Activated CD4-positive, alpha-beta T cell treated with anti-CD3 and anti-CD28 coated beads, Interleukin-2, amount 50 U/mL, for 24 hours (primary cell): ENCODE measurements around the gene CPT2.

Source experiments
- DNase-seq, 2 donors: peaks; one replicate each; pipeline ENCODE4 v3.0.0-alpha.2; 2020; ENCODE audit warnings: low read depth in 1 of 2, low spot score in 1 of 2

CPT2 gene

DNA sequence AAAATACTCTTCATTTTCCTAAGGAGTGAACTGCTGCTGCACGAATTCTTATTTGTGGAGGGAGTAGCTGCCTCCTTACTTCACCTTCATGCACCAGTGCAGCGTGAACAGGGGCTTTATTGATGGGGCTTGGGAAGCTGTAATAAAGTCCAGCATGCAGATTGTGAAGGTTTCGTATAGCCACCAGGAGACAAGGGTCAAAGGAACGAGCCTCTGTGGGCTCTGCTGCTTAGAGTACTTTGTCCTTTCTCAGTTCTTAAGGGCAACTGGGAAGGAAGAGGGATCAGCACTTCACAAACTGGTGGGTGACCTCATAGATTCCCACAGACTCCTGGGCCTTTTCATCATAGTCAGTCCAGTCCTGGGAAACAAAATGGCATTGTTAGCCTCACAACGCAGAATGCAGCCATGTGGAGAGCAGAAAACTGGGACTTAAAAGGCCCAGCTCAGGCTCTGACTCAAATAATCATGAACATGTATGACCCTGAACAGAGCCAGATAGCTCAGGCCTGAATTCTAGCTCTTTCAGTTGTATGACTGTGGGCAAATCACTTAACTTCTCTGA, 17.8 kb downstream of the CPT2 start:
- DNase-seq, result no peak

DNA sequence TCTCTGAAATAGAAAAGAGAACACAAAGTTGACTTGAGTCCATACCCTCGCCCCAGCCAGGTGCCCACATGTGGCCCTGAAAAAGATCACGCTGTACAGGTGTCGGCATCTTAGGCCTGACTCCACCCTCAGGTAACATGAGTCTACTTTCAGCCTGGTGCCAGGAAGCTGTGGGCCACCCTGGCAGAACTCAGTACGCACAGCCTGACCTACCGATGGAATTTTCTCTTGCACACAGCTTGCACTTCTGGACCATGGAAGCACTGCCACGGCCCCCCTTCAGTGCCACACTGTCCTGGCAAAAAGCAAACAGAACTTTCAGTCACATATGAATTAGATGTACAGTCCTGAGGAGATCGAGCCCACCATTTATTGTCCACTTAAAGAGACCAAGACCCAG, 21.6 kb downstream of the CPT2 start:
- DNase-seq, result no peak

DNA sequence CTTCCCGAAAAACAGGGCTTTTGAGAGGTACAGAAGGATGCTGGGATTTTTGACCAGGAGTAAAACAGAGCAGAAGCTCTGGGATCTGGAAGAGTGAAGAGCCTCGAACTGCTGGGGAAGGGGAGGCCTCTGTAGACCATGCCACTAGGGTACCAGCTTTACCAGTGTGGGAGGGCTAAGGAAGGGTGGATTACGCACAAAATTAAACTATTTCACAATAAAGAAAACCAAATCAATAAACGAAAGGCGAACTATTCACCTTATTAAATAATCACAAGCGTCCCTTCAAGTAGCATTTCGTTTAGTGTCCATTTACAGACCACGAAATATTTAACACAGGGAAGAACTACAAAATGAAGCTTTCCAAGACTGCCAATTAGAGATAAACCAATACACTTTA, 23.1 kb downstream of the CPT2 start:
- no peak for DNase-seq

DNA sequence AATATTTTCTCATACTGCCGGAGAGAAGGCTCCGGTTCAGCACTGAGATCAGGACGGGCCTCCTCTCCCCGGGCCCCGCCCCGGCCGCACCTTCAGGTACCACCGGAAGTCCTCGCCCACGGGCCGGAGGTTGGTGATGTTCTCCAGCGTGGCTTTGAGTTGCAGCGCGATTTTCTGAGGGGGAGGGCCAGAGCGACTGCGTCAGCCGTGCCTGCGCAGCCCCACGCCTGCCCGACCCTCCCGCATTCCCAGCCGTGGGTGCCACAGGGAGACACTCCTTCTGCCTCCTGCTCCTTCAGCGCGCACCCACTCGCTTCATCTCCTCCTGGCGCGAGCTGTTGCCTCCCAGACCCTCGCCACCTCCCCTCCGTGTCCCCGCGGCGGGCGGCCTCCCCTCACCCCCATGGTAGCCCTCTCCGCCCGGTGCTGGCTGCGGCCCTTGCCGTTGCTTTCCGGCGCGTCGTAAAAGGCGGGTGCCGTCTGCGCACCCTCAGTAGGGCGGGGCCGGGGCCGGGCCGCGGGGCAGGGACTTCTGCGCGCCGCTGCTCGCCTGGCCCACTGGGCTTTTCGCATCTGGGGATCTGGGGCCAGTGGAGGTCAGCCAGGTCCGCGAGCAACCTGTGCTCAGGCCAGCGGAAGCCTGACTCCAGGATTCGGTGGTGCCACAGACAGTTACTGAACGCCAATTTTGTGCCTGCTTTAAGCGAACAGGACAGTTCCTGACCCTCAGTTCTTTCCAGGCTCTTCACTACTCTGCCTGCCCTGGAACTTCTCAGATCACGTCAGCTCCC, 23.7 kb downstream of the CPT2 start, which contains the start of gene CZIB:
Gene CZIB (minus strand): TSS at position 464 of the 791 bp plus-strand sequence. CDS start 59 bp downstream, at position 405.
- DNase-seq, result peak; percentile 84 to 94

DNA sequence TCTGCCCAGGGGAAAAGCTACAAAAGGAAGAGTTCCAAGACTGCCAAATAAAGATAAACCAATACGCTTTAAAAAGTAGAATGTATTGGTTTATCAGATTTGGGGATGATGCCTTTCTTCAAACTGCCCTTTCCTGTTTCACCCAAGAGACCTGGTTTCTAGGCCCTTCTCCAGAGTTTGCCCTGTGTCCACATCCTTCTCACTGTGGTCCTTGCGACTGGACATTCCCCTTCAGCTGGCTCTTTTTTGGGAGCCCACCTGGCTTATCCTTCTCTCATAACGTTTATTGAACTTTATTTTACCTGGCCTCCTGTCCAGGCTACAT, 24.3 kb downstream of the CPT2 start:
- DNase-seq, result no peak

DNA sequence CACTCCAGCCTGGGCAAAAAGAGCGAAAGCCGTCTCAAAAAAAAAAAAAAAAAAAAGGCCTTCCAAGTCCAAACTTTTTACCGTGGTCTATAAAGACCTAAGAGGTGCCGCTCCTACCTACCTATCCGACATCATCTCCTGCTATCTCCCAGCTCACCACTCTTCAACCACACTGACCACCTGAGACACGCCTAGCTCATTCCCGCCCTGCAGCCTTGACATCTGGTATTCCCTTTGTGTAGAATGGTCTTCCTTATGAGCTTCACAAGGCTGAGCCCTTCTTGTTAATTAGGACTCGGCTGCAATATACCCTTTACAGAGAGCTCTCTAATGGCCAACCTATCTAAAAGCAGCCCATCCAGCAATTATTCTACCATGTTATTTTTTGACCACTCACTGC, 41.0 kb downstream of the CPT2 start:
- no peak for DNase-seq

DNA sequence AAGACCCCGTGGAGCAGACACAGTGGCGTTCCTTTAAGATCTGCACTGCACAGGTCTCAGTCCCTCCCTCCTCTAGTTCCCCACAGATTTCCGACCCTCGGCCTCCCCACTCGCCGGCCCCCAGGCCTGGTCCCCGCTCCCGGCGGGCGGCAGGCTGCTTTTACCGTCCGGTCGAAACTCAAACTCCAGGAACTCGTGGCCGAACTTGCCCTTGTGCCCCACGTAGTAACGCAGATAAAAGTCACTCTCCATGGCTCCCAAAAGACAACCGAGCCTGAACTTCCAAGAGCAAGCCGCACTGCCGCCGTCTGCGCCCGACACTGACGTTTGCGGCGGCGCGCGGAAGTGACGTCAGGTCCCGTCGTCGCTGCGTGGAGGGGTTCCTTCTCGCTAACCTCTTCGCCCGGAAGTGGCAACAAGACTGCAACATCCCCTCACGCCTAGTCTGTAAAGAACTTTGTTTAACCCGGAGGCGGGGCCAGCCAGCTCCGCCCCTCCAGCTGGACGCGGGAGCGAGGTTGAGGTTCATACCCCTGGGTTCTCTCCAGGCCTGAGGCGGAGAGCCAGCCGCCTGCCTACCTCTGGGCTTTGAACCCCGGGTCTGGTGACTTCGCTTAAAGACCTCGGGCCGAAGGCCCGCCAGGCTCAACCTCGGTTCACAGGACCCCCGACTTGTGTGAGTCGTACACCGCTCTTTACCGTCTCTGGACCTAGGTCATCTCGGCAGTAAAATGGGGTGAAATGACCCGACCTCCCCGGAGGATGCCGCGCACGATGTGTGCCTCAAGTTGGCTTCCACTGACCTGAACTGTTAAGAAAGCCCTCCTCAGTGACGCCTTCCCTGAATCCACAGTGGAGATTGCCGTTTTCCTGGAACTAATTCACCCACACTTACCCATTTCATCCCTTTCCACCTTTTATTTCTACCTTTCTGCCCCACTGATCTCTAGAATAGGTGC, 41.9 kb downstream of the CPT2 start, which contains the start of gene MAGOH:
Gene MAGOH (minus strand): TSS at position 322 of the 959 bp plus-strand sequence. CDS start 70 bp downstream, at position 252.
- DNase-seq, result peak; percentile 95

DNA sequence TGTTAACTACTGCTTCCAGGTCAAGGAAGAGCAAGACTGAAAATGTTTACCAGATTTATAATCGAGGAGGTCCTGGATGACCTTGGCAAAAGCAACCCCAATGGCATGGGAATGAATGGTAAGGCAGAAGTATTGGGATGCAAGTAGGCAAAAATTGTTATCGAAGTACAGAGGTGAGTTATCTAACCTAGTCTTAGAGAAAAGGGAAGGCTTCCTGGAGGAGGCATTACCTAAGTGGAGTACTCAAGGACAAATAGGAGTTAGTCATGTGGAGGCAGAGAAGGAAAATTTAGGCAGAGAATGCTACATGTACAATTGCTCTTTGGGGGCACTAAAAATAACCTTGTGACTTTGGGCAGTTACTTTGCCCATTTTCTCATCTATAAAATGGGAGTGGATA, 45.2 kb downstream of the CPT2 start:
- no peak for DNase-seq

DNA sequence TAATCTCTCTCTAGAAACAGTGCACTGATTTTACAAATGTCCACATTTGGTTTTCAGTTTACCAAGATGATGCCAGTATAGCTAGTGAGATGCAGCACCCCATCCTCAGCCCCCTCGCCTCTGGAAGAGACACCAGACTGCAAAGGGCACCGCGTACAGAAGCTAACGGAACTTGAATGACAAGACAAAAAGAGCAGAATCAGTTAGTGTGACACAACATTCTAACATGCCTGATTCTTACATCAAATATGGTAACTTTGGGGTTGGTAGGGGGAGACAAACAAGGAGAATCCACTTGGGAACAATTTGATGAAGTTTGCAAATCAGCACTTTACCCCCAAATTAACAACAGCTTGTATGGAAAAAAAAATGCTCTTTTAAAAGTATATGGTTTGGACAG, 45.8 kb downstream of the CPT2 start:
- DNase-seq, result no peak

DNA sequence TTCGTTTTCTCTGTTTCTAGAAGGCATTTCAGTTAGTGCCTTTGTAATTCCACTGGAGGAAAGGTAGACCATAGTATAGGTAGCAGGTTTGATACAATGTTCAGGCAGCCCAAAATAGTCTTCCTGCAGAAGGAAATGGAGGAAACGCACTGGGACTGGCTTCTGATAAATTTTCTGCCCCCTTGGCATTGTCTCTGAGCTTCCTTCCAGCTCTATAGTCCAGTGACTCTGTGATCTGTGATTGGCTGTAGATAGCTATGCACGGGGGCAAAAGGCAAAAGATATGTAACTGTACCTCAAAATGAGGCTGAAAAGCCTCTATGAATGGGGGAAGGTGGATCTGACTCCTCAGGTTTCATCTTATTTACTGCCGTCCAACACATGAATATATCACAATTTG, 47.5 kb downstream of the CPT2 start:
- DNase-seq, result no peak

DNA sequence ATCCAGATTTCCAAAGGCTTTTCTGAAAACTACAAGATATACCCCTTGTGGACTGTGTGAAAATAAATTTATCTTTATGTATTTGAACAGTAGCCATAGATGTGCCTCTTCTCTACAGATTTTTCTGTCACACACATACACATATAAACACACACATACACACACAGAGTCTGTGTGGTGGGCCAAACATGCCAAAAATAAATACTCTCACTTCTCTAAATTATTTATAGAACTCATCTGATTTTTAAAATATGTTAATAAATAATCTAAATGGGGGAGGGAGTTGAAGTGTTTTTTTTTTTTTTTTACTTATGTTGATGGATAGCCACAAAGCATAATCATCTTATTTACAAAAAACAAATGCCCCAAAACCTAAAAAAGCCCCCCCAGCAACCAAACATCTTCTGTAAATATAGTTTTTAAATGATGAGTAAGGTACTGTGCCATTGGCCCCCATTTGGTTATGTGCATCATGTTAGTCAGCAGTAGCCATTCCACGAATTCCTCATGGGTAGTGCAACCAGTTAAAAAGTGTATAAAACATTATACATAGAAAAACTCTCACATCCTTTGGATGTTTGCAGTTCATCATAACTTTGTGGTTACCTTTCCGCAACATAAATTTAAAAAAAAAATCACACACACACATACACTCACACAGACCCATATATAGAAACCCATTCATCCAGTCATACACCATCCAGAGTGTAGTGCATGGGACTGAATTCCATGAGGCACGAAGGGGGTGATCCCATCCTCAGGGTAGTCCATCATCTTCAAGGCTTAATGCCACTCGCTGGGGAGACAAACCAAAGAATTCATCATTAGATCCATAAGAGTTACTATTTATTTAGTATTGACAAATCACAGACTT, 49.9 kb downstream of the CPT2 start:
- no peak for DNase-seq

DNA sequence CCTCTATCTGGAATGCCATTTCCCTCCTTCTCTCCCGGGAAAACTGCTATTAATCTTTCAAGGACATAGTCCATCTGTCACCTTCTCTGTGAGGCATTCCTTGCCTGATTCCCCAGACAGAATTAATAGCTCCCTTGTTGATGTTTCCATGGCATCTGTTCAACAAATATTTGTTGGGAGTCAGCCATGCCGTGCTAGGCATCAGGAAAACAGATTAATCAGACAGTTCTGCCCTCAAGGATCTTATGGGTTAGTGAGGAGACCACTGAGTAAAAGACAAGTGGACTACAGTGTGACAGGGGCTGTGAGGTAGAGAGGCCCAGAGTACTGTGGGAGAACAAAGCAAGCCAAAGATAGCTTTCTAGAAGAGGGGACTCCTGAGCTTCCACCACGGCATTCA, 53.1 kb downstream of the CPT2 start:
- no peak for DNase-seq

DNA sequence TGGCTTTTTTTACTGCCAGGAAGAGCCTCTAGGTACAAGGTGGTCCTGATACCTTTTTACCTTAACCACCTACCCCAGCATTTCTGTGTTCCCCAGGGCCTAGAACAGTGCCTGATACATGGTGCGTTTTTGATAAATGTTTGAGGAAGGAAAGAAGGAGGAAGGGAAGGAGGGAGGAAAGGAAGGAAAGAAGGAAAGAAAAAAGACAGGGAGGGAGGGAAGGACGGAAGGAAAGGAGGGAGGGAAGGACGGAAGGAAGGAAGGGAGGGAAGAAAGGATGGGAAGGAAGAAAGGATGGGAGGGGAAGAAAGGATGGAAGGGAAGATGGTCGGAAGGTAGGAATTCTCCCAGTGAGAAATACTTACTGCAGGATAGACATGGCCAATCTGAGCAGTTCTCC, 53.7 kb downstream of the CPT2 start:
- no peak for DNase-seq

DNA sequence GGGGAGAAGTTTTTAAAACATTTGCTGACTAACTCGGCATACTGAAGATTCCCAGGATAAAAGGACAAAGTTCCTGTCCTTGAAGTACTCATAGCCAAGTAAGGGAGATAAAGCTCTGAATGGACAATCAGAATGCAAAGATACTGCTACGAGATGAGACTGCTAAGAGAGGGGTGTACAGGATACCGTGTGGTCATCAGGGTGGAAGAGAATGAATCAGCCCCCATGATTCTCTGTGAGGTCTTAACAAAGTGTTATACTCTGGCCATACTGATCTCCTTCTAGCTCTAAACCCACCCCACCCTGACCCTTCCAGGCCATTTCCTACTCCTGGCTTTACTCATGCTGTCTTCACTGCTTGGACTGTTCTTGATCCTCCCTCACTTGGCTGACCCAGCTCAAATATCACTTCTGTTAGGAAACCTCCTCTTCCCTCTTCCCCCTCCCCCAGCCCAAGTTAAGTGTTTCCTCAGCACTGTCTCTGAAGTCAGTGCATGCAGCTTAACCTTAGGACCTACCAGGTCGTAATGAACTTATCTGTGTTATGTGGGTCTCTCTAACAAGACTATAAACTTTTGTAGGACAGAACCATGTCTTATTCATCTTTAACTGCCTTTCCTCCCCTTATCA, 57.5 kb downstream of the CPT2 start:
- DNase-seq, result no peak

DNA sequence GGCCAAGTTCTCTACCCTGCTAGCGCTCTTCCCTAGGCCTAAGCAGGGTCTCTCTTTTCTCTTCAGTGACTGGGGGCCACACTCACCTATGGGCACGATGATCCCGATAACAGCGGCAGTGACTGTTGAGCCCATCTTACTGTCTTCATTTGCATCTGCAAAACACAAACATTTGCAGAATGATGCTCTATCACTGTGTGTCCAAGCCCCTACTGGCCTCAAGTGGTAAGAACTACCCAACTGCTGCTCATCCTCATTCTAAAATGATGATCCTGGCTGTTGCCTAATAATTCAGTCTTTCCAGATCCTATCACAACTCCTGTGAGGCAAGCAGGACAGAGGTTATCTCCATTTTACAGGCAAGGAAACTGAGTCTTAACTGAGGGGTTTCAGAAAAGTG, 58.4 kb downstream of the CPT2 start:
- no peak for DNase-seq

DNA sequence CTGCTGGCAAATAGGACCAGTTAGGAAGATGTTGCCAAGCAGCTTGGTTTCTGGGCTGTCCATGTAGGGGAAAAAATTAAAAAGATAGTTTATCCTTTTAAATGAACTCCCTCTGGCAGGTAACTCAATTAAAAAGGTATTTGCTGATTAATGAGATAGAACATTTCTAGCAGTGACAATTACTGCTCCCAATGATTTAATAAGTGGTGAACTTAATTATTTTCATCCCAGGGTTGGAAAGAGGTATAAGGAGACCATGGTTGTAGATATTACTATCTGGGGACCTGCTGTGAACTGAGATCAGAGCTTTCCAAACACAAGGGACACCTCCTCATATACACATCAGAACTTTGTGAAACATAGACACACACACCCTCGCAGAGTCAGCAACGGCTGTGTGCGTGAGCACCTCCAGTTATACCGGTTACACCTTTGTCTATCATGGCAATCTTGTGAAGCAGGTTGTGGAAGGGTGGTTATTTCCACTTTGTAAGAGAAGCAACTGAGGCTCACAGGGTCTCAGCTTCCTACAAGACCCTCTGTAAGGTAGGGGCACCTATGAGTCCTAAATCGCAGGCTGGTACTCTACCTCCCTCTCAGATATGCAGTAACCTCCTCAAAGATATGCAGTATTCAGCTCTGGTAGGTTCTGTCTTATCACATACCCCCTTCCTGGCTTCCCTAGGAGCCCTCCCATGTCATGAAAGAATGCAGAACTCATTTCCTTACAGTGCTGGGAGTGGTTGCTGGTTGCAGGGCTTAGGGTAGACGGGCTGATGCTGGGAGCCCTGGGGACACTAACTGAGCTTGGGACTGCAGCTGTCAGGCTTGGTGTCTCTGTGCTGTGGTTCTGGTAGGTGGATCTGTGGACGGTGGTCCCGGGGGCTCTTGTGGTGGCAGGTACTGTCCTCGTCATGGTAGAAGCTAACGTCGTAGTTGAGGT, 60.2 kb downstream of the CPT2 start:
- DNase-seq, result no peak

DNA sequence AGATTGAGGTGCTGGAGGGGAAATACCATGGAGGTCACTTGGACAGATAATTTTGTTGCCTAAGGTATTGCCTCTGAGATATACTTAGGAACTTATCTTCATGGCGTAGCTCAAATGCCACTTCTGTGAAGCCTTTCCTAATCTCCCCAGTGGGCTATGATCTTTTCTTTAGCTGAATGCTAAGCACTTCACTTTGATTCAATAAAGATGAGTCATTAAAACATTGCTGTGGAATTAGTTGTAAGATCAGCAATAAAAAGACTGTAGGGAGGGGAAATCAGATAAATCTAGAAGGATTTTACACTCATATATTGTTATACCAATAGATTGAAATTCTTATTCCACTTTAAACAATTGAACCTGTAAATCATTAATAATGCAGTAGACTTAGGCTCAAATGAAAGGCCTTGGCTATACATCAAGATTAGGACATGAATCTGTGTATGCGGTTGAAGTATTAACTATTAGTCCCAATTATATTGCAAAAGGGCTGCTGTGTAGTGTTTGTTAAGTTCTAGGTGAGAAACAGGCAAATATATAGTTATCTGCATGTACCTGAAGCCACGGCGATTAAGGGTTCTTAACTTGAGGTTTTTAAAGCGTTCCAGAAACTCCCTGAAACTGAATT, 60.9 kb downstream of the CPT2 start:
- no peak for DNase-seq

DNA sequence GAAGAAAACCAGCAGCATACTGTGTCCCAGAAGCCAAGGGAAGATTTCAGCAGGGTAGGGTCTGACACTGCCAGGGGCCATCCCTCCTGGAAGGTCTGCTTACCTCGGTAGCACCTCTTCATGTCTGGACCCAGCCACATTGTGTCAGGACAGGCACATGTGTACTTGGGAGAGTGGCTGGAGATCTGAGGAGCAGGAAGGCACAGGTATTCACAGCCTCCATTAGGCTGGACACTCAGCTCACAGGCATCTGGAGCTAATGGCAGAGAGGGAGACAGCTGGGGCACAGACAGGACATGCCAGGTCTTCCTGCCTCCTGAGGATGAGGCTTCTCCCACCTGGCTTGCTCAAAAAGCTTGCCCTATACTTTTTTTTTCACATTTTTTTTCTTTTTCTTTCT, 61.6 kb downstream of the CPT2 start:
- DNase-seq, result no peak

DNA sequence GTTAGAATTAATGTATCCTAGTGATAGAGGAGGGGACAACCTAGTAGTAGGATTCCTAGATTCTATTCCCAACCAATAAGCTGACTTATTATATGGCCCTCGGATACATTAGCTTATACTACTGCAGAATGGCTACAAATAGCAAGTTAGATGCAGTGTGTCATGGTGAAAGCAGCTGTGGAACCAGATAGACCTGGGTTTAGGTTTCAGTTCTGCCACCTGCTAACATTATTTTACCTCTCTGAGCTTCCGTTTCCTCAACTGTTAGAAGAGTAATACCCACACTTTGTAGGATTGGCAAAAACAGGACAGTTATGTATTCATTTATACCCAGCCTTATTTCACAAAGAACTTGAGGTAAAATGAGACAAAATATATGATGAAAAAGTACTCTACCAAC, 63.3 kb downstream of the CPT2 start:
- DNase-seq, result no peak
